Nephron (organoid): ENCODE results near the gene H2BK1.

Experiments used
- H3K27ac Mint-ChIP-seq, 3 experiments: 2 replicates each; pipeline ENCODE4 v1.8.0; 2020; ENCODE audit warnings: mixed read lengths in 3 of 3, mild to moderate bottlenecking in 2 of 3, moderate library complexity in 1 of 3
- H3K27me3 Mint-ChIP-seq: 2 replicates; pipeline ENCODE4 v1.8.0; 2021; ENCODE audit warnings: low read depth, mild to moderate bottlenecking, moderate library complexity, mixed read lengths
- H3K36me3 Mint-ChIP-seq: 2 replicates; pipeline ENCODE4 v1.8.0; 2020; ENCODE audit warnings: low read depth, mixed read lengths
- H3K4me1 Mint-ChIP-seq: 2 replicates; pipeline ENCODE4 v1.8.0; 2020; ENCODE audit warnings: mixed read lengths
- H3K4me3 Mint-ChIP-seq, 3 experiments: 2 replicates each; pipeline ENCODE4 v1.8.0; 2020; ENCODE audit warnings: mild to moderate bottlenecking in 3 of 3, mixed read lengths in 3 of 3, moderate library complexity in 2 of 3
- H3K9me3 Mint-ChIP-seq: 2 replicates; pipeline ENCODE4 v1.8.0; 2020; ENCODE audit warnings: mixed read lengths
- CTCF ChIP-seq, 3 experiments: fragments of 200-600 bp; sonication (generic); IDR thresholded peaks; one replicate each; pipeline ENCODE4 v1.5.0; 2021; ENCODE audit warnings: antibody characterized with exemption in 3 of 3; ENCODE audit not compliant: unreplicated experiment in 3 of 3

The H2BK1 gene

GRCh38 chr7:151210087-151210854 lies at the start of gene H2BK1:
H2BK1 (minus strand) TSS chr7:151210488; CDS start chr7:151210318, 170 bp downstream.
- Mint-ChIP-seq H3K4me1 (no peaks in the 10 kb centered on the region), H3K4me3 (no peak within 1 kb of the TSS), H3K36me3 (peaks cover 23% of the 10 kb centered on the region), H3K9me3 (no peaks in the 10 kb centered on the region), H3K27me3 (peaks cover 14% of the 10 kb centered on the region), H3K27ac (no peak within 1 kb of the TSS)
- TF ChIP-seq CTCF (IDR thresholded peaks at IDR 0.05; ENCODE audit: unreplicated experiment in 3 of 3), result no peak

GRCh38 chr7:151257990-151258389 lies 47.7 kb upstream of the H2BK1 start:
- no peak overlapping the region for H3K4me3 Mint-ChIP-seq
- TF ChIP-seq CTCF (IDR thresholded peaks at IDR 0.05; ENCODE audit: unreplicated experiment in 3 of 3), result no peak
- peak overlapping the region in 1 of 3 experiments; percentile 38 for H3K27ac Mint-ChIP-seq
- H3K9me3 Mint-ChIP-seq, result no peaks in the 10 kb centered on the region
- peaks cover 48% of the 10 kb centered on the region for H3K4me1 Mint-ChIP-seq
- H3K36me3 Mint-ChIP-seq, result no peaks in the 10 kb centered on the region
- H3K27me3 Mint-ChIP-seq, result peaks cover 39% of the 10 kb centered on the region

- Mint-ChIP-seq H3K4me1 (peaks cover 56% of the 10 kb centered on the region), H3K4me3 (peak overlapping the region; percentile 8 to 49 (median 37)), H3K27ac (peak overlapping the region; percentile 49 to 78 (median 78)), H3K36me3 (no peaks in the 10 kb centered on the region), H3K9me3 (no peaks in the 10 kb centered on the region), H3K27me3 (peaks cover 37% of the 10 kb centered on the region)
- TF ChIP-seq CTCF (IDR thresholded peaks at IDR 0.05; ENCODE audit: unreplicated experiment in 3 of 3), result no peak
Measured at GRCh38 chr7:151256410-151257045, 46.2 kb upstream of the H2BK1 start.

- Mint-ChIP-seq H3K4me1 (peaks cover 62% of the 10 kb centered on the region), H3K27ac (peak overlapping the region; percentile 89 to 100 (median 99)), H3K9me3 (no peaks in the 10 kb centered on the region), H3K4me3 (peak overlapping the region; percentile 19 to 80 (median 51)), H3K27me3 (peaks cover 30% of the 10 kb centered on the region), H3K36me3 (no peaks in the 10 kb centered on the region)
- TF ChIP-seq CTCF (IDR thresholded peaks at IDR 0.05; ENCODE audit: unreplicated experiment in 3 of 3), result no peak
Measured at GRCh38 chr7:151255390-151255789, 45.1 kb upstream of the H2BK1 start.

- no peak for TF ChIP-seq CTCF (IDR thresholded peaks at IDR 0.05; ENCODE audit: unreplicated experiment in 3 of 3)
- Mint-ChIP-seq H3K4me3 (peak overlapping the region; percentile 58 to 84 (median 80)), H3K9me3 (no peaks in the 10 kb centered on the region), H3K36me3 (no peaks in the 10 kb centered on the region), H3K27me3 (peaks cover 26% of the 10 kb centered on the region), H3K4me1 (peaks cover 68% of the 10 kb centered on the region), H3K27ac (peak overlapping the region; percentile 99 to 100 (median 99))
Measured at GRCh38 chr7:151254851-151255250, 44.6 kb upstream of the H2BK1 start.
